ENCODE measurements around the gene RASSF4. TPM values are rescaled to one million over a fixed set of nuclear protein-coding genes. Genes with fewer than 3 reads are reported as not detected.
A peak's percentile ranks its signal among the peaks of the same experiment; 100 is the strongest.

Gene RASSF4
- total RNA-seq, 1 donor from 2014 or later: 67.6 TPM

DNA sequence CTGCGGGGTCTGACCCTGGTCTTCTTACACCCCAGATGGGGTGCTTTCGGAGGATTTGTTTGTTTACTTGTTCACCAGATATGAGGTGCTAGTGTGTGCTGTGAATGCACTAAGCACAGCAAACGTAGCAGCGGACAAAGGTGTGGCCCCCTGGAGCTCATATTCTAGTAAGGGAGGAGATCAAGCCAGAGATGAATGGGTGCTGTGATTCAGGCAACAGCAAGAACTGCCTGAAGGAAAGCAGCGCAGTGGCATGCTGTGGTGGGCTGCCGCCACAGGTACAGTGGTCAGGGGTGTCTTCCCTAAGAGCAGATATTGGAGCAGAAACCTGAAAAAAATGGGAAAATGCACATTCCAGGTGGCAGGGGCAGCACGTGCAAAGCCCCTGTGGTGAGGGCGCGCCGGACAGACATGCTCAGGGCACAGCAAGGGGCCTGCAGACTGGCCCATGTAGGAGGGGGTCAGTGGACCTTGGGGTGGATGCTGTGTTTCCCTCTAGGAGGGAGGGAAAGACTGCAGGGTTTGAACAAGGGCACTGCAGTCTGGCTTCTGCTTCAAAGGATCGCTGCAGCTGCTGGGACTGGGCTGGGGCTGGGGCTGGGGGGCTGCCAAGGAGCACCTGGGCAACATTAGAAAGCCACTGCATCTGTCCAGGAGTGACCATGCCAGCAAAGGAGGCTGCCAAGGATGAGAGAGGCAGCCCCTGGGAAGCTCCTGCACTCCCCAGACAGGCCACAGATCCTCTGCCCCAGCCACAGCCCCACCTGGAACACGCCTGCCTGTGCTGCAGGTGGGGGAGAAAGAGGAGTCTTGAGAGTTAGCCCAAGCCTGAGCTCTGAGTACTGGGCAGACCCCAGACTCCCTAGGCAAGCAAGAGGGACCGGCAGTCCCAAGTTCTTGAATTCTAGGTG is 19.9 kb downstream of the RASSF4 start:
- Histone ChIP-seq H3K4me3 (ENCODE audit: low read depth, low read length) (no peak overlapping the region), H3K27me3 (ENCODE audit: control insufficient read depth, insufficient read depth, low read length) (no peaks in the 10 kb centered on the region), H3K36me3 (ENCODE audit: control insufficient read depth, insufficient read depth, low read length) (no peaks in the 10 kb centered on the region)
- TF ChIP-seq, protein P1, sequence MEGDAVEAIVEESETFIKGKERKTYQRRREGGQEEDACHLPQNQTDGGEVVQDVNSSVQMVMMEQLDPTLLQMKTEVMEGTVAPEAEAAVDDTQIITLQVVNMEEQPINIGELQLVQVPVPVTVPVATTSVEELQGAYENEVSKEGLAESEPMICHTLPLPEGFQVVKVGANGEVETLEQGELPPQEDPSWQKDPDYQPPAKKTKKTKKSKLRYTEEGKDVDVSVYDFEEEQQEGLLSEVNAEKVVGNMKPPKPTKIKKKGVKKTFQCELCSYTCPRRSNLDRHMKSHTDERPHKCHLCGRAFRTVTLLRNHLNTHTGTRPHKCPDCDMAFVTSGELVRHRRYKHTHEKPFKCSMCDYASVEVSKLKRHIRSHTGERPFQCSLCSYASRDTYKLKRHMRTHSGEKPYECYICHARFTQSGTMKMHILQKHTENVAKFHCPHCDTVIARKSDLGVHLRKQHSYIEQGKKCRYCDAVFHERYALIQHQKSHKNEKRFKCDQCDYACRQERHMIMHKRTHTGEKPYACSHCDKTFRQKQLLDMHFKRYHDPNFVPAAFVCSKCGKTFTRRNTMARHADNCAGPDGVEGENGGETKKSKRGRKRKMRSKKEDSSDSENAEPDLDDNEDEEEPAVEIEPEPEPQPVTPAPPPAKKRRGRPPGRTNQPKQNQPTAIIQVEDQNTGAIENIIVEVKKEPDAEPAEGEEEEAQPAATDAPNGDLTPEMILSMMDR (IDR thresholded peaks at IDR 0.05; ENCODE audit: insufficient read depth, low read length, poor library complexity, severe bottlenecking): no peak
- no peak for DNase-seq (ENCODE audit: low read depth)

DNA sequence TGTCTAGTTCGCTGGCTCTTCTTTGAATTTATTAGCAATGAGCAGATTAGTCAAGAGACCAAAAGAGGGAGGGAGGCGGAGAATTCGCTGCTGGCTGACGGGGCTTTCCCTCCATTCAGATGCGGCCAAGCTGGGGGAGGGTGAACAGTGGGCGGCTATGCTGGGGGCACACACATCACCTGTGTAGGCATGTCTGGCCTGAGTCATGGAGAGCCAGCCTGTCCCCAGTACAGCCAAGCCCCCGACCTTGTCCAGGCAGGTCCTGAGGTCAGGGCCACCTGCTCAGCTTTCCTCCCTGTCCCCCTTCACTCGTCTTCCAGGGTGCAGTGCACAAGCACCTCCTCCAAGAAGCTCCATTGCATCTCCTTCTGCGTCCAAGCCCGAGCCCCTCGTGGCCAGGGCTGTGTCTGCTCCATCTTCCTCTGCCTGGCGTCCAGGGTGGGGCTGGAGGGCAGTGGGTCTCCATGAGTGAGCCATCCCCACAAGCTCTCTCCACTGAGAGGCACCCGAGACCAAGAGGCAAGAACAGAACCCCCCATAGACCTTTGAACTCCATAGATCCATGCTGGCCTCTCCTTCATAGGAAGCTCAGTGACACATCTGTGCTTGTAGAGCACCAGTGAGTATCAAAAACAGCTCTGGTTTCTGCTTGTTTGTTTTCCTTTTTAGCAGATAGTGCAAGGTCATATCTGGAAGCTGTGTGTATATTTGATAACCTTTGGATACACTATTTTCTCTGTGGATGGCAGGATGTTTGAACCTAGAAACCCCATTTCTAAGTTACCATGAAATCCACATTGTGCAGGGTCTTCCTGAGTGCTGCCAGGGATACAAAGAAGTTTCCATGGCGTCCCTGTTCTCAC is 20.9 kb downstream of the RASSF4 start:
- H3K36me3 ChIP-seq (ENCODE audit: control insufficient read depth, insufficient read depth, low read length): no peaks in the 10 kb centered on the region
- DNase-seq (ENCODE audit: low read depth): no peak
- H3K27me3 ChIP-seq (ENCODE audit: control insufficient read depth, insufficient read depth, low read length): no peaks in the 10 kb centered on the region
- no peak overlapping the region for H3K4me3 ChIP-seq (ENCODE audit: low read depth, low read length)
- TF ChIP-seq, protein P1 (IDR thresholded peaks at IDR 0.05; ENCODE audit: insufficient read depth, low read length, poor library complexity, severe bottlenecking): no peak

DNA sequence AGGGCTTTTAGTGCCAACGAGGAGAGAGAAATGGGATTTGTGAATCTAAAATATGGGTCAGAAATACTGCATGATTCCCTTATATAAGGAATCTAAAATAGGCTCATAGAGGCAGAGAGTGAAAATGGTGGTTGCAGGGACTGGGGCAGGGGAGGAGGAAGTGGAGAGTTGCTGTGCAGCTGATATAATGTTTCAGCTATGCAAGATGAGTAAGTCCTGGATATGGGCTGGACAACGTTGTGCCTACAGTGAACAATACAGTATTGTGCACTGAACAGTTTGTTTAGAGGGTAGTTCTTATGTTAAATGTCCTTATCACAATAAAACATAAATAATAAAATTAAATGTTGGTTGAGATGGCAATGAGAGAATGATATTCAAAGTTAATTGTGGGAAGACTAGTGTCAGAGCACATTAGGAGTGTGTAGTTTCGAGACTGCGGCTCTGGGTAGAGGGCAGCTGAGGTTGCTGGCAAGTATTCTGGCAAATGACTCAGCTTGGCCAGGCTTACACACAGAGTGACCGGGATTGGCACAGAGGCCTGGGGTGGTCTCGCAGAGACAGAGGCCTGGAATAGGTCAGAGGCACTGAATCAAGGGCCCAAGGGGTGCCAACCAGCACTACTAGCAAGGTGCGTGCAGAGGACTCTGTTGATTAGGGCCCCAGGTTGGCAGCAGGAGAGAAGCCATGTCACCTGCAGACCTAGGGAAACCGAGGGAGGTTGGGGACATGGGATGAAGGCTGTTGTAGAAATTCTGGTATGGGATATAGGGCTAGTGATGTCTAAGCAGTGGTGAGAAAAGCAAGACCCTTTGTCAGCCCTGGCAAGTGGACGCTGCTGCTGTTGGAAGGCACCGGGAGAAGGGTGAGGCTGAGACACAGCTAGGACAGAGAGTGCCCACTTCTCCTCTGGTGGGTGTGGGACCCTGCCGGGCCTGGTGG is 21.8 kb downstream of the RASSF4 start:
- H3K36me3 ChIP-seq (ENCODE audit: control insufficient read depth, insufficient read depth, low read length): no peaks in the 10 kb centered on the region
- DNase-seq (ENCODE audit: low read depth): peak; percentile 69
- no peak overlapping the region for H3K4me3 ChIP-seq (ENCODE audit: low read depth, low read length)
- TF ChIP-seq, protein P1 (IDR thresholded peaks at IDR 0.05; ENCODE audit: insufficient read depth, low read length, poor library complexity, severe bottlenecking): no peak
- no peaks in the 10 kb centered on the region for H3K27me3 ChIP-seq (ENCODE audit: control insufficient read depth, insufficient read depth, low read length)

DNA sequence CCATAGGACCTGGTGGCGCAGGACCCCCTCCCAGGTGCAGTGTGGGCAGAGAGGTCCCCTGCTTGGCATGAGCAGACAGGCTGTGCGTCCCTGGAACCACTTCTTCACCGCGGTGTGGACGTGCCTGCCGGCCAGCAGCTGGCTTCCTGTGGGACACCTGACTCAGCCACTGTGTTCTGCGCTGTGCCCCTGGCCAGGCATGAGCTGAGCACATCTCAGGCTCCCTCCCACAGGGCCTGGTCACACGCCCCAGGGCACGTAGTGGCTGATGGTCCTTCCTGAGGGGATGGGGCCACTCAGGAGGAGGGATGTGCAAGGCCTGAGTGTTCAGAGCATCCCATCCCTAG is 22.5 kb downstream of the RASSF4 start:
- DNase-seq (ENCODE audit: low read depth): no peak
- Histone ChIP-seq H3K36me3 (ENCODE audit: control insufficient read depth, insufficient read depth, low read length) (no peaks in the 10 kb centered on the region), H3K4me3 (ENCODE audit: low read depth, low read length) (no peak overlapping the region), H3K27me3 (ENCODE audit: control insufficient read depth, insufficient read depth, low read length) (no peaks in the 10 kb centered on the region)
- TF ChIP-seq, protein P1 (IDR thresholded peaks at IDR 0.05; ENCODE audit: insufficient read depth, low read length, poor library complexity, severe bottlenecking): no peak

DNA sequence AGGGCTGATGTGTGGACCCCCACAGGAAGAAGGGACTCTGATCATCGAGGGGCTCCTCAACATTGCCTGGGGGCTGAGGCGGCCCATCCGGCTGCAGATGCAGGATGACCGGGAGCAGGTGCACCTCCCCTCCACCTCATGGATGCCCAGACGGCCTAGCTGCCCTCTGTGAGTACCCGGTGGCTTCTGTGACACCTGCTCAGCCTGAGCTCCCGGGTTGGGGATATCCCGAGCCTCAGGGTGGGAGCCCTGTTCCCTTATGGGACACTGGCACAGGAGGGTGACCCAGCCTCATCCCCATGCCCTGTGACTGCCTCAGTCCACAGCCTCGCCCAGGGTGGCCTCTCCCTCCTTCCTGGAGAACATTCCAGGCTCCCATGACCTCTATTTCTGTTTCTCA is 22.9 kb downstream of the RASSF4 start:
- H3K4me3 ChIP-seq (ENCODE audit: low read depth, low read length): no peak overlapping the region
- TF ChIP-seq, protein P1 (IDR thresholded peaks at IDR 0.05; ENCODE audit: insufficient read depth, low read length, poor library complexity, severe bottlenecking): no peak
- H3K36me3 ChIP-seq (ENCODE audit: control insufficient read depth, insufficient read depth, low read length): no peaks in the 10 kb centered on the region
- DNase-seq (ENCODE audit: low read depth): no peak
- H3K27me3 ChIP-seq (ENCODE audit: control insufficient read depth, insufficient read depth, low read length): no peaks in the 10 kb centered on the region
